AG04450 (cell line): ENCODE measurements around the gene C2orf68. TPM values are rescaled to one million over a fixed set of nuclear protein-coding genes. Genes with fewer than 3 reads are reported as not detected.
A peak's percentile ranks its signal among the peaks of the same experiment; 100 is the strongest.
"Not testable (repeated sequence)": the region's sequence is repeated elsewhere in the genome, so short reads cannot be mapped to it uniquely, and the experiment has no call there.

ENCODE experiments used
- CTCF ChIA-PET: fragments of 300-600, 350-600 bp; formaldehyde crosslinking; extraction: SDS; loops from one replicate; lab custom pipeline; 2022; ENCODE audit warnings: antibody characterized with exemption, inconsistent platforms; lab: Charles Lee
- POLR2A ChIA-PET: fragments of 350-600 bp; formaldehyde crosslinking; extraction: SDS; loops from one replicate; lab custom pipeline; 2021; ENCODE audit warnings: antibody characterized with exemption, inconsistent platforms; lab: Yijun Ruan, JAX
- DNase-seq: peaks from one replicate; pipeline ENCODE4 v3.0.0-alpha.2; 2011; ENCODE audit warnings: low read depth, low spot score
- H3K27ac ChIP-seq: one replicate; pipeline ENCODE4 v1.5.1; 2012; ENCODE audit warnings: low read depth, low read length, control low read depth
- H3K27me3 ChIP-seq: one replicate; pipeline ENCODE4 v1.6.0; 2012; ENCODE audit warnings: low read length; ENCODE audit not compliant: control insufficient read depth, insufficient read depth
- H3K4me3 ChIP-seq: 2 replicates; pipeline ENCODE4 v1.5.1; 2011; ENCODE audit warnings: mild to moderate bottlenecking, low read depth, low read length, control low read depth
- H3K9me3 ChIP-seq: 2 replicates; pipeline ENCODE4 v1.5.1; 2012; ENCODE audit warnings: low read length; ENCODE audit not compliant: control insufficient read depth, insufficient read depth
- CTCF ChIP-seq: IDR thresholded peaks from 2 replicates; pipeline ENCODE4 v1.5.1; 2011; ENCODE audit warnings: low read depth, low read length, control low read depth, inconsistent platforms
- polyA plus RNA-seq: library from polyadenylated mRNA; depleted of rRNA; stranded (reverse); fragments of >200 nt; gene quantifications from 2 replicates; pipeline ENCODE4 v1.2.3, GENCODE V29; 2011

The C2orf68 gene
- polyA plus RNA-seq, 1 experiment, result 17.8 TPM

GRCh38 chr2:85605406-85606115, 6.3 kb downstream of the C2orf68 start:
- ChIA-PET CTCF (interaction anchor here (0.5 to 1.5 kb wide), 7 partner anchors 32 to 202 kb away, joined by 3 to 5 read pairs (median 3); partner anchors contain the start of gene MAT2A), POLR2A (interaction anchor here (0.6 to 2.3 kb wide), 8 partner anchors 10 to 251 kb away, joined by 3 to 17 read pairs (median 4); partner anchors contain the start of genes ELMOD3, MAT2A, RETSAT and RNF181)
- no peak overlapping the region for H3K4me3 ChIP-seq

GRCh38 chr2:85604568-85605339, 7.1 kb downstream of the C2orf68 start:
- no peak for DNase-seq
- no peaks in the 10 kb centered on the region; the same call in 1 of the 2 replicates for H3K9me3 ChIP-seq
- no peak for TF ChIP-seq CTCF
- CTCF ChIA-PET, result interaction anchor here (0.5 to 1.5 kb wide), 4 partner anchors 33 to 184 kb away, joined by 3 to 5 read pairs (median 3); no protein-coding TSS in a partner anchor
- POLR2A ChIA-PET, result interaction anchor here (0.9 to 2.3 kb wide), 3 partner anchors 9 to 250 kb away, joined by 3 to 17 read pairs (median 4); partner anchors contain the start of genes ELMOD3, RETSAT and RNF181
- H3K27ac ChIP-seq, result no peak overlapping the region
- H3K4me3 ChIP-seq, result no peak overlapping the region
- H3K27me3 ChIP-seq, result no peaks in the 10 kb centered on the region

More at GRCh38 chr2:85605406-85606115, 6.3 kb downstream of the C2orf68 start:
- no peaks in the 10 kb centered on the region; the same call in 1 of the 2 replicates for H3K9me3 ChIP-seq
- H3K27ac ChIP-seq, result peak overlapping the region; percentile 90
- no peaks in the 10 kb centered on the region for H3K27me3 ChIP-seq
- TF ChIP-seq CTCF, result no peak
- peak; percentile 78 for DNase-seq

- POLR2A ChIA-PET, result interaction anchor here (2.3 kb wide), 1 partner anchor 9 kb away, joined by 17 read pairs; the partner anchor contains the start of gene RNF181
- H3K9me3 ChIP-seq, DNase-seq, H3K27ac ChIP-seq, H3K27me3 ChIP-seq: not testable (repeated sequence)
- CTCF ChIA-PET, result interaction anchor here (1.1 to 1.5 kb wide), 2 partner anchors 33 to 52 kb away, joined by 3 to 5 read pairs; no protein-coding TSS in a partner anchor
- H3K4me3 ChIP-seq, result peak overlapping the region; percentile 25; the same call in 1 of the 2 replicates
Observed at GRCh38 chr2:85604133-85604444, 7.8 kb downstream of the C2orf68 start.

GRCh38 chr2:85602476-85603234, 9.2 kb downstream of the C2orf68 start, which contains the start of gene TMEM150A:
TMEM150A (minus strand) TSS chr2:85602698; CDS start chr2:85601948, 750 bp downstream.
- Histone ChIP-seq H3K27me3 (no peaks in the 10 kb centered on the region), H3K4me3 (peak within 1 kb of the TSS; percentile 96), H3K27ac (peak within 1 kb of the TSS; percentile 61), H3K9me3 (no peaks in the 10 kb centered on the region; the same call in 1 of the 2 replicates)
- CTCF ChIA-PET, result interaction anchor here (0.8 kb wide), 1 partner anchor 27 kb away, joined by 4 read pairs; no protein-coding TSS in a partner anchor
- POLR2A ChIA-PET, result interaction anchor here (1.0 to 2.0 kb wide), 4 partner anchors 9 to 248 kb away, joined by 3 to 10 read pairs (median 4); partner anchors contain the start of genes C2orf68, ELMOD3, MAT2A and RETSAT
- peak; percentile 44 for DNase-seq
- peak; percentile 36; the same call in 1 of the 2 replicates for TF ChIP-seq CTCF
